Measurements from ENCODE around the gene HOXC4. TPM values are rescaled to one million over a fixed set of nuclear protein-coding genes. Genes with fewer than 3 reads are reported as not detected.

The HOXC4 gene
- total and polyA plus RNA-seq, 10 of the 15 experiments (the other 5 are each of a cell fraction or from before 2014, with no cell fraction given) = 1.0 to 11.4 (median 4.2) TPM

DNA sequence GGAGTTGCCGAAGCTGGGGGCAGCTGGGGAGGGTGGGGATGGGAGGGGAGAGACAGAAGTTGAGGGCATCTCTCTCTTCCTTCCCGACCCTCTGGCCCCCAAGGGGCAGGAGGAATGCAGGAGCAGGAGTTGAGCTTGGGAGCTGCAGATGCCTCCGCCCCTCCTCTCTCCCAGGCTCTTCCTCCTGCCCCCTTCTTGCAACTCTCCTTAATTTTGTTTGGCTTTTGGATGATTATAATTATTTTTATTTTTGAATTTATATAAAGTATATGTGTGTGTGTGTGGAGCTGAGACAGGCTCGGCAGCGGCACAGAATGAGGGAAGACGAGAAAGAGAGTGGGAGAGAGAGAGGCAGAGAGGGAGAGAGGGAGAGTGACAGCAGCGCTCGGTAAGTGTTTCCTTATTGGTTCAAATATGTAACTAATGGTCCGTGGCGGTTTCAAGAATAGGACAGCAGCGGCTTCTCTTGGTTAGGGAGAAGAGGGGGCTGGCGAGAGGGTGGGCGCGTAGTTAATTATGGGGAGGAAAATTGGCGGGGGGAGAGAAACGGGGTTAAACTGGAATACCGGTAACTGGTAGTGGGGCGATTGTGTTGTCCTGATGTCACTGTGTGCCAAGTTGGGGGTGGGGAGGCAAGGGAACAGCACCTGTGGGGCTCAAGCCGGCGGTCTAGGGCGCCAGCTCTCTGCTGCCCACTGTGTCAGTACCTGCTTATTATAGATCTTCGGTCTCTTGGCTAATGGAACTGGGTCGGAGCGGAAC is 36.4 kb upstream of the HOXC4 start:
- H3K4me3 ChIP-seq = peak overlapping the region; percentile 88
- H4K20me1 ChIP-seq (ENCODE audit: control insufficient read depth, insufficient read depth) = no peaks in the 10 kb centered on the region; the same call in 1 of the 2 replicates
- BruUV-seq (replicated peaks) = no TSS peak
- H3K79me2 ChIP-seq (ENCODE audit: control insufficient read depth, insufficient read depth, low read length) = no peaks in the 10 kb centered on the region
- intact Hi-C loops (cut with micrococcal nuclease; ENCODE audit: unreplicated experiment) = no loop called here
- ChIA-PET SMC1A (ENCODE audit: uncharacterized antibody, unreplicated experiment) (interaction anchor here (0.6 to 2.5 kb wide), 18 partner anchors 9 to 199 kb away, joined by 3 to 22 read pairs (median 4); partner anchors contain the start of genes HOXC10, HOXC4, HOXC5 and HOXC6), POLR2A (interaction anchor here (0.7 to 1.9 kb wide), 17 partner anchors 10 to 441 kb away, joined by 3 to 24 read pairs (median 3); partner anchors contain the start of genes CISTR, HOXC4, HOXC5 and HOXC6), RAD21 (ENCODE audit: unreplicated experiment) (interaction anchor here (0.7 to 2.1 kb wide), 18 partner anchors 9 to 274 kb away, joined by 3 to 21 read pairs (median 5); partner anchors contain the start of genes CISTR, HOXC10, HOXC4 and HOXC5), CTCF (interaction anchor here (0.5 to 3.8 kb wide), 18 partner anchors 9 to 308 kb away, joined by 3 to 27 read pairs (median 12); partner anchors contain the start of genes COPZ1, HOXC10, HOXC4 and HOXC5)
- WGBS (ENCODE audit: insufficient coverage, insufficient replicate concordance, low lambda C conversion rate, missing lambda C conversion rate) = 5% methylated on average over 24 of the region's 24 CpGs
- peaks cover 10 to 26% of the 10 kb centered on the region in 2 experiments for H3K27me3 ChIP-seq (replicated peaks in 1 of 2; ENCODE audit: control insufficient read depth in 2 of 2, insufficient read depth in 2 of 2, low read length in 1 of 2)
- FAIRE-seq (no peak), ATAC-seq (peak; percentile 64), DNase-seq (ENCODE audit: low read depth, low spot score) (no peak)
- no peaks in the 10 kb centered on the region for H3K9me3 ChIP-seq (replicated peaks; ENCODE audit: control insufficient read depth, insufficient read depth, low read length)
- peak overlapping the region; percentile 95 for H3K4me2 ChIP-seq (ENCODE audit: control insufficient read depth, insufficient read depth)
- in situ Hi-C loops (cut with MboI) = no loop called here
- TF ChIP-seq ZNF384 (IDR thresholded peaks at IDR 0.05; ENCODE audit: borderline replicate concordance, low read depth, low read length) (no peak), NBN (IDR thresholded peaks at IDR 0.05) (0 out of 2 replicates have a peak, but pooled peaks have one; percentile 18), BMI1 (IDR thresholded peaks at IDR 0.05; ENCODE audit: borderline replicate concordance) (peak; percentile 33; the same call in 1 of the 2 replicates)
- TF ChIP-seq, protein P1, sequence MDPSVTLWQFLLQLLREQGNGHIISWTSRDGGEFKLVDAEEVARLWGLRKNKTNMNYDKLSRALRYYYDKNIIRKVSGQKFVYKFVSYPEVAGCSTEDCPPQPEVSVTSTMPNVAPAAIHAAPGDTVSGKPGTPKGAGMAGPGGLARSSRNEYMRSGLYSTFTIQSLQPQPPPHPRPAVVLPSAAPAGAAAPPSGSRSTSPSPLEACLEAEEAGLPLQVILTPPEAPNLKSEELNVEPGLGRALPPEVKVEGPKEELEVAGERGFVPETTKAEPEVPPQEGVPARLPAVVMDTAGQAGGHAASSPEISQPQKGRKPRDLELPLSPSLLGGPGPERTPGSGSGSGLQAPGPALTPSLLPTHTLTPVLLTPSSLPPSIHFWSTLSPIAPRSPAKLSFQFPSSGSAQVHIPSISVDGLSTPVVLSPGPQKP (IDR thresholded peaks at IDR 0.05; ENCODE audit: low read depth, low read length) = 0 out of 2 replicates have a peak, but pooled peaks have one; percentile 23
- TF ChIP-seq, protein P2, sequence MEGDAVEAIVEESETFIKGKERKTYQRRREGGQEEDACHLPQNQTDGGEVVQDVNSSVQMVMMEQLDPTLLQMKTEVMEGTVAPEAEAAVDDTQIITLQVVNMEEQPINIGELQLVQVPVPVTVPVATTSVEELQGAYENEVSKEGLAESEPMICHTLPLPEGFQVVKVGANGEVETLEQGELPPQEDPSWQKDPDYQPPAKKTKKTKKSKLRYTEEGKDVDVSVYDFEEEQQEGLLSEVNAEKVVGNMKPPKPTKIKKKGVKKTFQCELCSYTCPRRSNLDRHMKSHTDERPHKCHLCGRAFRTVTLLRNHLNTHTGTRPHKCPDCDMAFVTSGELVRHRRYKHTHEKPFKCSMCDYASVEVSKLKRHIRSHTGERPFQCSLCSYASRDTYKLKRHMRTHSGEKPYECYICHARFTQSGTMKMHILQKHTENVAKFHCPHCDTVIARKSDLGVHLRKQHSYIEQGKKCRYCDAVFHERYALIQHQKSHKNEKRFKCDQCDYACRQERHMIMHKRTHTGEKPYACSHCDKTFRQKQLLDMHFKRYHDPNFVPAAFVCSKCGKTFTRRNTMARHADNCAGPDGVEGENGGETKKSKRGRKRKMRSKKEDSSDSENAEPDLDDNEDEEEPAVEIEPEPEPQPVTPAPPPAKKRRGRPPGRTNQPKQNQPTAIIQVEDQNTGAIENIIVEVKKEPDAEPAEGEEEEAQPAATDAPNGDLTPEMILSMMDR (IDR thresholded peaks at IDR 0.05 in 2 of 3, conservative IDR thresholded peaks at IDR 0.05 in 1 of 3; ENCODE audit: control insufficient read depth in 2 of 3, extremely low read depth in 1 of 3, insufficient read depth in 1 of 3, low read depth in 3 of 3, low read length in 3 of 3) = peak; percentile 5 to 20 (median 10); a peak in 2 of 6 replicates
- TF ChIP-seq, protein P3, sequence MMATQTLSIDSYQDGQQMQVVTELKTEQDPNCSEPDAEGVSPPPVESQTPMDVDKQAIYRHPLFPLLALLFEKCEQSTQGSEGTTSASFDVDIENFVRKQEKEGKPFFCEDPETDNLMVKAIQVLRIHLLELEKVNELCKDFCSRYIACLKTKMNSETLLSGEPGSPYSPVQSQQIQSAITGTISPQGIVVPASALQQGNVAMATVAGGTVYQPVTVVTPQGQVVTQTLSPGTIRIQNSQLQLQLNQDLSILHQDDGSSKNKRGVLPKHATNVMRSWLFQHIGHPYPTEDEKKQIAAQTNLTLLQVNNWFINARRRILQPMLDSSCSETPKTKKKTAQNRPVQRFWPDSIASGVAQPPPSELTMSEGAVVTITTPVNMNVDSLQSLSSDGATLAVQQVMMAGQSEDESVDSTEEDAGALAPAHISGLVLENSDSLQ (IDR thresholded peaks at IDR 0.05) = peak; percentile 75
- H3K36me3 ChIP-seq (ENCODE audit: control insufficient read depth in 2 of 2, insufficient read depth in 2 of 2, low read length in 1 of 2) = no peaks in the 10 kb centered on the region
- peak overlapping the region; percentile 93 for H3K9ac ChIP-seq (ENCODE audit: control insufficient read depth, insufficient read depth, low read length)
- H3K27ac ChIP-seq (ENCODE audit: control insufficient read depth, insufficient read depth) = no peak overlapping the region
- H3K4me1 ChIP-seq (ENCODE audit: control insufficient read depth, insufficient read depth, low read length) = peaks cover 21% of the 10 kb centered on the region
- H2AFZ ChIP-seq (ENCODE audit: control insufficient read depth, low read depth, low read length) = peak overlapping the region; percentile 89

All from GM12878 (cell line).